ENCODE results near the gene IDH1. TPM values are rescaled to one million over a fixed set of nuclear protein-coding genes. Genes with fewer than 3 reads are reported as not detected.
"Not testable (repeated sequence)": the region's sequence is repeated elsewhere in the genome, so short reads cannot be mapped to it uniquely, and the experiment has no call there.

Gene IDH1
- total and polyA plus RNA-seq, 7 donors = 34.2 to 287 (median 46.4) TPM

GRCh38 chr2:208268156-208268952, 13.5 kb upstream of the IDH1 start:
- Histone ChIP-seq H3K36me3 (peaks cover 0 to 20% (median 2%) of the 10 kb centered on the region in 4 donors), H3K27me3 (no peaks in the 10 kb centered on the region), H3K9me3 (no peaks in the 10 kb centered on the region), H3K4me3 (peak overlapping the region in 1 of 4 donors; percentile 98), H3K4me1 (peaks cover 0 to 42% (median 35%) of the 10 kb centered on the region in 4 donors), H3K27ac (no peak overlapping the region)
- TF ChIP-seq, protein P1, sequence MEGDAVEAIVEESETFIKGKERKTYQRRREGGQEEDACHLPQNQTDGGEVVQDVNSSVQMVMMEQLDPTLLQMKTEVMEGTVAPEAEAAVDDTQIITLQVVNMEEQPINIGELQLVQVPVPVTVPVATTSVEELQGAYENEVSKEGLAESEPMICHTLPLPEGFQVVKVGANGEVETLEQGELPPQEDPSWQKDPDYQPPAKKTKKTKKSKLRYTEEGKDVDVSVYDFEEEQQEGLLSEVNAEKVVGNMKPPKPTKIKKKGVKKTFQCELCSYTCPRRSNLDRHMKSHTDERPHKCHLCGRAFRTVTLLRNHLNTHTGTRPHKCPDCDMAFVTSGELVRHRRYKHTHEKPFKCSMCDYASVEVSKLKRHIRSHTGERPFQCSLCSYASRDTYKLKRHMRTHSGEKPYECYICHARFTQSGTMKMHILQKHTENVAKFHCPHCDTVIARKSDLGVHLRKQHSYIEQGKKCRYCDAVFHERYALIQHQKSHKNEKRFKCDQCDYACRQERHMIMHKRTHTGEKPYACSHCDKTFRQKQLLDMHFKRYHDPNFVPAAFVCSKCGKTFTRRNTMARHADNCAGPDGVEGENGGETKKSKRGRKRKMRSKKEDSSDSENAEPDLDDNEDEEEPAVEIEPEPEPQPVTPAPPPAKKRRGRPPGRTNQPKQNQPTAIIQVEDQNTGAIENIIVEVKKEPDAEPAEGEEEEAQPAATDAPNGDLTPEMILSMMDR (IDR thresholded peaks at IDR 0.05) = no peak
- no peak for TF ChIP-seq POLR2AphosphoS5 (IDR thresholded peaks at IDR 0.05)
- no peak for TF ChIP-seq POLR2A (IDR thresholded peaks at IDR 0.05)
- TF ChIP-seq EP300 (IDR thresholded peaks at IDR 0.05) = no peak
- intact Hi-C loops (cut with DNase I) = loop anchor here (10.0 kb wide), 3 partner anchors 554 to 1124 kb away; partner anchors contain the start of gene CCNYL1
- WGBS, 2 donors = 85 to 89% methylated on average over 8 of the region's 8 CpGs
- no peak for DNase-seq

- H3K36me3 ChIP-seq = peaks cover 0 to 11% (median 0%) of the 10 kb centered on the region in 4 donors
- not testable (repeated sequence) for H3K27ac ChIP-seq, H3K9me3 ChIP-seq, DNase-seq, H3K27me3 ChIP-seq
- H3K4me3 ChIP-seq = peak overlapping the region in 1 of 4 donors; percentile 98
- 85 to 93% methylated on average over 22 of the region's 22 CpGs for WGBS, 2 donors
- H3K4me1 ChIP-seq = peaks cover 0 to 42% (median 35%) of the 10 kb centered on the region in 4 donors
- intact Hi-C loops (cut with DNase I) = loop anchor here (10.0 kb wide), 3 partner anchors 553 to 1123 kb away; partner anchors contain the start of gene CCNYL1
Observed at GRCh38 chr2:208267526-208267925, 12.7 kb upstream of the IDH1 start.

- WGBS, 2 donors = 2 to 6% methylated on average over 3 of the region's 3 CpGs
- H3K36me3 ChIP-seq = peaks cover 0 to 7% (median 0%) of the 10 kb centered on the region in 4 donors
- peak overlapping the region; percentile 78 to 98 (median 92) for H3K4me3 ChIP-seq
- DNase-seq = no peak
- peak overlapping the region; percentile 93 to 98 (median 96) for H3K27ac ChIP-seq
- intact Hi-C loops (cut with DNase I) = loop anchor here (1.0 to 10.0 kb wide), 4 partner anchors 13 to 1122 kb away; partner anchors contain the start of gene CCNYL1
- peaks cover 0 to 42% (median 35%) of the 10 kb centered on the region in 4 donors for H3K4me1 ChIP-seq
- no peaks in the 10 kb centered on the region for H3K27me3 ChIP-seq
- no peaks in the 10 kb centered on the region for H3K9me3 ChIP-seq
- no peak for TF ChIP-seq EP300 (IDR thresholded peaks at IDR 0.05)
- TF ChIP-seq, protein P1 (IDR thresholded peaks at IDR 0.05) = no peak
- no peak for TF ChIP-seq POLR2A (IDR thresholded peaks at IDR 0.05)
- TF ChIP-seq POLR2AphosphoS5 (IDR thresholded peaks at IDR 0.05) = no peak
Observed at GRCh38 chr2:208266936-208267335, 12.1 kb upstream of the IDH1 start.

- Histone ChIP-seq H3K27me3 (no peaks in the 10 kb centered on the region), H3K4me1 (peaks cover 0 to 42% (median 35%) of the 10 kb centered on the region in 4 donors), H3K36me3 (peaks cover 0 to 3% (median 0%) of the 10 kb centered on the region in 4 donors), H3K4me3 (peak overlapping the region; percentile 78 to 98 (median 92)), H3K27ac (peak overlapping the region; percentile 93 to 98 (median 96)), H3K9me3 (no peaks in the 10 kb centered on the region)
- intact Hi-C loops (cut with DNase I) = loop anchor here (1.0 to 10.0 kb wide), 4 partner anchors 12 to 1122 kb away; partner anchors contain the start of gene CCNYL1
- DNase-seq = no peak
- WGBS, 2 donors = 0 to 1% methylated on average over 11 of the region's 11 CpGs
- TF ChIP-seq, protein P1 (IDR thresholded peaks at IDR 0.05) = no peak
- TF ChIP-seq EP300 (IDR thresholded peaks at IDR 0.05) = no peak
- TF ChIP-seq POLR2AphosphoS5 (IDR thresholded peaks at IDR 0.05) = no peak
- TF ChIP-seq POLR2A (IDR thresholded peaks at IDR 0.05) = no peak
Observed at GRCh38 chr2:208266553-208266893, 11.7 kb upstream of the IDH1 start.
